Pons (tissue), 1 donor: ENCODE data around the gene ZNF491.
"Not testable (repeated sequence)": the region's sequence is repeated elsewhere in the genome, so short reads cannot be mapped to it uniquely, and the experiment has no call there.

Experiments
- DNase-seq: peaks from one replicate; pipeline ENCODE4 v3.0.0-alpha.2; 2016; ENCODE audit warnings: low spot score

ZNF491 gene

DNA sequence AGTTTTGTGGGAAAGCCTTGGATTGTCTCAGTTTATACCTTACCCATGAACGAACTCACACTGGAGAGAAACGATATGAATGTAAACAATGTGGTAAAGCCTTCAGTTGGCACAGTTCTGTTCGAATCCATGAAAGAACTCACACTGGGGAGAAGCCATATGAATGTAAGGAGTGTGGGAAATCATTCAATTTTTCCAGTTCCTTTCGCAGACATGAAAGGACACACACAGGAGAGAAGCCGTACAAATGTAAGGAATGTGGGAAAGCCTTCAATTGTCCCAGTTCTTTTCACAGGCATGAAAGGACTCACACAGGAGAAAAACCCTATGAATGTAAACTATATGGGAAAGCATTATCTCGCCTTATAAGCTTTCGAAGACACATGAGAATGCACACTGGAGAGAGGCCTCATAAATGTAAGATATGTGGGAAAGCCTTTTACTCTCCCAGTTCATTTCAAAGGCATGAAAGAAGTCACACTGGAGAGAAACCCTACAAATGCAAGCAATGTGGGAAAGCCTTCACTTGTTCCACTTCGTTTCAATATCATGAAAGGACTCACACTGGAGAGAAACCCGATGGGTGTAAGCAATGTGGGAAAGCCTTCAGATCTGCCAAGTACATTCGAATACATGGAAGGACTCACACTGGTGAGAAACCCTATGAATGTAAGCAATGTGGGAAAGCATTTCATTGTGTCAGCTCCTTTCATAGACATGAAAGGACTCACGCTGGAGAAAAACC, 8.2 kb downstream of the ZNF491 start:
- no peak for DNase-seq

DNA sequence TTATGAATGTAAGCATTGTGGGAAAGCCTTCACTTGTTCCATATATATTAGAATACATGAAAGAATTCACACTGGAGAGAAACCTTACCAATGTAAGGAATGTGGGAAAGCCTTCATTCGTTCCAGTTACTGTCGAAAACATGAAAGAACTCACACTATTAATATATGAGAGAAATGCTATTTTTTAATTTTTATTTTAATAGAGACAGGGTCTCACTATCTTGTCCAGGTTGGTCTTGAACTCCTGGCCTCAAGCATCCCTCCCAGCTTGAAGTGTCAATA, 8.7 kb downstream of the ZNF491 start:
- no peak for DNase-seq

DNA sequence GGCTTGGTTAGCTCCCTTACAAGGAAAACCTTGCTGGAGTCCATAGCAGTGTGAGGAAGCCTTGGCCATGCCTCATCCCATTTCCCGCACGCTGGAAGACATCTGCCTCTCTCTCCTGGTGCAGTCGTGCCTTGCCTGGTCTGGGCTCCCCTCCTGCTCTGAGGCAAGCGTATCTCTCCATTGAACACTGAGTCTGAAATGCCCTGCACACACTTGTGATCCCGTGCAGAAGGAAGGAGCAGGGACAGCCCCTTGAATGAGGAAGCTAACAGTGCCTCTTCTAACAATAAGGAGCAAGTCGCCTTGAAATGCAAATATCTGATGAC, 15.3 kb downstream of the ZNF491 start:
- no peak for DNase-seq

DNA sequence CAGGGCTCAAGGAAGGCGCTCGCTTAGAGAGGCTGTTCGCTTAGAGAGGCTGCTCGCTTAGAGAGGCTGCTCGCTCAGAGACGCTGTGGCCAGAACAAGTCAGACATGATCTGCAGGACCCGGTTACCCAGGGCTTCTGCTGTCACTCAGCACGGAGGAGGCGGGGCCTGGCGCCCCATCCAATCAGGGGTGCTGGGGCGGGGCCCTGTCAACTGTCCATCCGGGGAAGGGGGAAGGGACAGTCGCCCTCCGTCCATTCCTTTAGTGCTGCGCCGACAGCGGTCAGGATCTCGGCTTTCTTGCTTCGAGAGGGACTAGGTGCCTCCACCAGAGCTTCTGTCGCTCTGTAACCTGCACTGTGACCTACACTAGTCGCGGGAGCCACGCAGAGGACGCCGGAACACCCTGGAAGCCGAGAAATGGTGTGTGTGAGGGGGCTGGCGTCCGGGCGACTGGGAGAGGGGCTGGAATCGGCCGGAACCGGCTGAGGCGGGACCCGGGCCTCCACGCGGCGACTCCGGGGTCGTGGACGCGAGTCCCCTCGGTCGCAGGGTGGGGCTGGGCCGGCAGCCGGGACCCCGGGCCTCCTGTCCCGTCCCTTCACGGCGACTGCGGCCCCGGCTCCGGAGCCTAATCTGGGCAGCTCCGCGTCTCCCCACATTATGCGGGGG, 15.8 kb downstream of the ZNF491 start, which contains the start of gene ZNF440:
Gene ZNF440 (plus strand): TSS at position 245 of the 671 bp plus-strand sequence. CDS start 175 bp downstream, at position 420.
- DNase-seq = peak; percentile 97

DNA sequence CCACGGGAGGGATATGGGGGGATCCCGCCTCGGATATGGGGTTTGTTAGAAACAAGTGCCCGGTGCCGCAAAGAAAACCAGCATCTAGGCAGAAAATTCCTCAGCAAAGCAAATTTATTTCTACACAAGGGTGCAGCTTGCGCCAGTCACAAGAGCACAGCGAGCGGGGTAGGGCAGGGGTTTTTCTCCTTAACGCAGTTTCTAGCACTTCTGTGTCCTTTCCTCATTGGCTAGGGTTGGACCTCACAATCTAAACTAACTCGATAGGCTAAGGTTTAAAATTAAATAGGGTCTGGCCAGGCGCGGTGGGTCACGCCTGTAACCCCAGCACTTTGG, 16.3 kb downstream of the ZNF491 start:
- no peak for DNase-seq

DNA sequence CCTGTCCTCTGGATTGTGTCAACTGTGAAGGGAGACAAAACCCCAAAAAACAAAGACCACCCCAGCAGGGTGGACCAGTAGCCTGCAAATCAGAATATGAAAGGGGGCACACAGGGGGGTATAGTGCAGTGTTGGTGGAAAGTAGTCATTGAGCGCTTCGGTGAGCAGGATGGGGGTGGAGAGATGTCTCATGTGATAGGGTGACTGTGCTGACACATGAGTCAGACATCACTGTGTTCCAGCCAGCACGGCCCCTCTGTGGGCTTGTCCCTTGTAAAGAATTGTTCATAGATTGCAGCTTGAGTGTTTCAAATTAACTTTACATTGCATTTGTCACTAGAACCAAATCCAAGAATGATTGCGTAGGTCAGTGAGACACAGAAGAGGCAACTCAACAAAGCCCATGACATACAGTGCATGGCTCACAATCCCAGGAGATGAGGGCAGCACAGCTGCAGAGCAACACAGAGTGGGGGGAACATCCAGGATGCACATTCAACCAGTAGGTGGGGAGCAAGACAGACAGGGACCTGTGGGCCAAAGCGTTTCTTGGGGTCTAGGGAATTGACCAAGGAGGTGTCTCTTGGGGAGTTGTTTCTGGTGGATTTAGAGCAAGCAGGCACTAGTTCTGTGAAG, 23.3 kb downstream of the ZNF491 start:
- DNase-seq = no peak

DNA sequence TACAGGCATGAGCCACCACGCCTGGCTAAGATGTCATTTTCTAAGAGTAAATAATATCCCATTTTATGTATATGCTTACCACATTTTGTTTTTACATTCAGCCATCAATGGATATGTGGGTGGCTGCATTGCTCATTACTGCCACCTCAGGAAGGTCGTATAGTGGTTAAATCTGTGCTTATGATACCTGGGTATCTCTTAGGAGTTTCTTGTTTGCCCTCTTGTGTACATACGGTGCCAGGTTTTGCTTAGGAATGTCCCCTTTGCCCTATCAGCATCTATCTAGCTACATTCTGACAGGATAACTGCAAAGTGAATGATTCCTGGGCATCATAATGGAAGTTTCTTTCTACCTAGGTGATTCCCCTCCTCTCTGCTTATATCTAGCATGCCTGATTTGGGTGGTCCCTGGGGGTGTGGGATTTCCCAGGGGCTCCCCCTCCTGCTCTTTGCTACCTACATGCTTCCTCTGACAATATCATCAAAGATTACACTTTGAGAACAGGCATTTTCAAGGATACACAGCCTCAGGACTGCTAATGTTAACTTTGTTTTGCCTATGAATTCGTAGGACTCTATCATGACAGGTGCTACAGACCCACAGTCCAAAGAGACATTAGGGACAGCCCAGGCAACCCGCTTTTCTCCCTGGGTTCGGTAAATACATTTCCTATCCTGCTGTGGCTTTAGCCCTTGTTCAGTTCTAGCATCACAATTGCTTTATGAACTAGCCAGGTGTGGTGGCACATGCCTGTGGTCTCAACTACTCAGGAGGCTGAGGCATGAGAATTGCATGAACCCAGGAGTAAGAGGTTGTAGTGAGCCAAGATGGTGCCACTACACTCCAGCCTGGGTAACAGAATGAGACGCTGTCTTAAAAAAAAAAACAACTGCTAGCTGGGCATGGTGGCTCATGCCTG, 30.9 kb downstream of the ZNF491 start:
- not testable (repeated sequence) for DNase-seq

DNA sequence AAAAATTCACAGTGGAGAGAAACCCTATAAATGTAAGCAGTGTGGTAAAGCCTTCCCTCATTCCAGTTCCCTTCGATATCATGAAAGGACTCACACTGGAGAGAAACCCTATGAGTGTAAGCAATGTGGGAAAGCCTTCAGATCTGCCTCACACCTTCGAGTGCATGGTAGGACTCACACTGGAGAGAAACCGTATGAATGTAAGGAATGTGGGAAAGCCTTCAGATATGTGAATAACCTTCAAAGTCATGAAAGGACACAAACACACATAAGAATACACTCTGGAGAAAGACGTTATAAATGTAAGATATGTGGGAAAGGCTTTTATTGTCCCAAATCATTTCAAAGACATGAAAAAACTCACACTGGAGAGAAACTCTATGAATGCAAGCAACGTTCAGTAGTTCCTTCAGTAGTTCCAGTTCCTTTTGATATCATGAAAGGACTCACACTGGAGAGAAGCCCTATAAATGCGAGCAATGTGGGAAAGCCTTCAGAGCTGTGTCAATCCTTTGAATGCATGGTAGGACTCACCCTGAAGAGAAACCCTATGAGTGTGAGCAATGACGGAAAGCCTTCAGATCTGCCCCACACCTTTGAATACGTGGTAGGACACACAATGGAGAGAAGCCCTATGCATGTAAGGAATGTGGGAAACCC, 34.1 kb downstream of the ZNF491 start:
- DNase-seq = no peak

DNA sequence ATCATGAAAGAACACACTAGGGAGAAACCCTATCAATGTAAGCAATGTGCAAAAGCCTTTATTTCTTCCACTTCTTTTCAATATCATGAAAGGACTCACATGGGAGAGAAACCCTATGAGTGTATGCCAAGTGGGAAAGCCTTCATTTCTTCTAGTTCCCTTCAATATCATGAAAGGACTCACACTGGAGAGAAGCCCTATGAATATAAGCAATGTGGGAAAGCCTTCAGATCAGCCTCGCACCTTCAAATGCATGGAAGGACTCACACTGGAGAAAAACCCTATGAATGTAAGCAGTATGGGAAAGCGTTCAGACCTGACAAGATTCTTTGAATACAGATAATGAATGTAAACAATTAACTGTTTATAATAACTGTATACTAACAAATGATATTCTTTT, 35.2 kb downstream of the ZNF491 start:
- DNase-seq = no peak

DNA sequence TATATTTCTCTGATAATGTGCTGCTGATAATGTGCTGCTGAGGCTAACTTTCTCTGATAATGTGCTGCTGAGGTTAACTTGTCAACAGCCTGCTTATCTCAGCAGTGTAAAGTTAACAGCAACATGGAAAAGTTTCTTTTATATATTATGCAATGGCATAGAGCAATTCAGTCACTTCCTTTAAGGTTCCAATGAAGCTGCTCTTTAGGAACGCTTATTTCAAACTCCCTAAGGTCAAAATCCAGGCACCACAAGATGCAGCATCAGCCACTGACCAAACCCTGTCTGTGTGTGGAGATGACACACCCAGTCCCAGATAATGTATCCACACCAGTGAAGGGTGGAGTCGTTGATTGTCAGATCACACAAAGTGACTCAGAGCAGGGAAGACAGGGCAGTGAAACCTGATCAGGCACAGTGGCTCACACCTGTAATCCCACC, 37.3 kb downstream of the ZNF491 start:
- not testable (repeated sequence) for DNase-seq

DNA sequence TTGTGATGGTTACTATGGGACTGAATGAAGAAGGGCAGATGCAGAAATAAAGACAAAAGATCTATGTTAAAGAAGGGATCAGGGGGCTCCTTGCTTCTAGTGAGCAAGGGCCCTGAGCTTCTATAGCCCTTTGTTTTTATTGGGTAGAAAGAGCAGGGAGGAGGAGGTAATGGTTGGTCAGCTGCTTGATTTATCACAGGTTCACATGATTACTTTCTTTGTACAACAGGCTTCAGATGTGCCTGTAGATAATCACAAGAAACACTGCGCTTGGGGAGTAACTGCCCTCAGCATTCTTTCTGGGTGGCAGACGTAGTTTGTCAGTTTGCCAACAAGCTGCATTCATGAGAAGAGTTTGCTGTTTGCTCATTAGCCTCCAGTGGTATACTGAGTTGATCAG, 45.4 kb downstream of the ZNF491 start:
- DNase-seq = no peak

DNA sequence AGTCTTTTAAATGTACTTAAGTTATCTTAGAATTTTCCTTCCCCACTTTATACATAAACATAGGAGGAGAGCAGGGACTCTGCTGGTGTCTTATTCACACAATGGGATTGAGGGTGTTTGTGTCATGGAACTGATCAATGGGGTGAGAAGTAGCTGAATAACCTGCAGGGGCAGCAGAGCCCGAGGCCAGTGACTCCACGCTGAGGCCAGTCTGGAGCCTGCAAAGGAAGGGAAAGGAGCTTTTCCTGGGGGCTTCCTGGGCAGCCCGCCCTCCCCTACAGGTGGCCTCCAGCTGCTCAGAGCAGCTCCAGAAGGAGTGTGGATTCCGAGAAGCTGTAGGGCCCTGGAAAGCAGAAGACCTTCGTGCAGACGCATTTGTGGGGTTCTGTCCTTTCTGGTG, 49.3 kb downstream of the ZNF491 start:
- not testable (repeated sequence) for DNase-seq

DNA sequence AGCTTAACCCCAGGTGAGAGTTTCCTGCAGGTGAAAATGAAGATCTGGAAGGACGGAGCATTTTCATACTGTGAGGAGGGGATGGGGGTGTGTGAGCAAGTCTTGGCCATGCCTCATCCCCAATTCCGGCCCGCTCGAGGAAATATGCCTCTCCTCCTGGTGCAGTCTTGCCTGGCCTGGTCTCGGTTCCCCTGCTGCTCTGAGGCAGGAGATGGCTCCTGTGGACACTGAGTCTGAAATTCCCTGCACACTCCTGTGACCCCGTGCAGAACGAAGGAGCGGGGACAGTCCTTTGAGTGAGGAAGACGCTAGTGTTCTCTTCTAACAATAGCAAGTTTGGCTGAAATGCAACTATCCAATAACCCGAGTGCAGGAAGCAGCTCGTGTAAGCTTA, 49.9 kb downstream of the ZNF491 start:
- no peak for DNase-seq

DNA sequence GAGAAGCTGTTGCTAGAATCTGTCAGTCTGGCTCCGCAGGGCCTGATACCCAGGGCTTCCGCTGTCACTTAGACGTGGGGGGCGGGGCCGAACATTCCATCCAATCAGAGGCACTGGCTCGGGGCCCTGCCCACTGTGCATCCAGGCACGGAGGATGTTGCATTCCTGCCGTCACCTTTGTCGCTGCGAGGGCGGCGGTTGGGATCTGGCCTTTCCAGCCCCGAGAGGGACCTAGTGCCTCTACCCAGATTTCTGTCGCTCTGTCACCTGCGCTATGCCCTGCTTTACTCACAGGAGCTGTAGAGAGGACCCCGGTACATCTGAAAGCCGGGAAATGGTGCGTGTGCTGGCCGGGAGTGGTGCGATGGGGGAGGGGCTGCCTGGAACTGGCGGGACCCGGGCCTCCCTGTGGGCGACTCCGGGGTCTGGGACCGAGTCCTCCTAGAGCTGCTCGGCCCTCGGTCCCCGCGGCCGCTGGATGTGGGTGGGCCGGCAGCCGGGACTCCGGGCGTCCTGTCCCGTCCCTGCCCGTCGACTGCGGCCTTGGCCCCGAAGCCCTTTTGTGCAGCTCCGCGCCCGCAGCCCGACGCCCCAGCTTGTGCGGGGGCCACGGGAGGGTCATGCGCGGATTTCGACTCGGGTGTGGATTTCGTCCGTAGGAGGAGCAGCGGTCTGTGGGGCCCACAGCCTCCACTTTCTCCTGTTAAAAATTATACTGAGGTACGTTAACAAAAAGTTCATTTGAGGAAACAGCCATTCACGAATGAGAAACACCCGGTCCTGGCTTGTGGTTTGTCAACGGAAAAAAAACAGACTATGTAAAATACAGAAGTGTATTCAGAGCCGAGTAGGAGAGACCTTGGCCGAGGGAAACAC, 50.5 kb downstream of the ZNF491 start, which contains the start of gene ZNF439:
Gene ZNF439 (plus strand): TSS at position 133 of the 876 bp plus-strand sequence. CDS start 142 bp downstream, at position 275.
- peak; percentile 95 for DNase-seq

DNA sequence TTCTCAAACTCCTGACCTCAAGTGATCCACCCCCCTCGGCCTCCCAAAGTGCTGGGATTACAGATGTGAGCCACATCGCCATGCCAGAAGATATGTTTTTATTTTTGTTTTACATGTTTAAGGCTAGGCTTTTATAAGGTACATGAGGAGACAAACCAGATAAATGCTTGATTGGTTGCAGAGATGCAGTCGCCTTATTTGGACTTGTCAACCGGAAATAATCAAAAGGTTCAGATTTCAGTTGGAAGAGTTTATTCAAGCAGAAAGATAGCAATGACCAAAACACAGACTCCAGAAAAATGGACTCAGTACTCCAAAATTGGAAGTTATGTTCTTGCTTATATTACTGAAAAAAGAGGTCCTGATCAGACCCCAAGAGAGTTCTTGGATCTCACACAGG, 52.0 kb downstream of the ZNF491 start:
- DNase-seq = not testable (repeated sequence)

DNA sequence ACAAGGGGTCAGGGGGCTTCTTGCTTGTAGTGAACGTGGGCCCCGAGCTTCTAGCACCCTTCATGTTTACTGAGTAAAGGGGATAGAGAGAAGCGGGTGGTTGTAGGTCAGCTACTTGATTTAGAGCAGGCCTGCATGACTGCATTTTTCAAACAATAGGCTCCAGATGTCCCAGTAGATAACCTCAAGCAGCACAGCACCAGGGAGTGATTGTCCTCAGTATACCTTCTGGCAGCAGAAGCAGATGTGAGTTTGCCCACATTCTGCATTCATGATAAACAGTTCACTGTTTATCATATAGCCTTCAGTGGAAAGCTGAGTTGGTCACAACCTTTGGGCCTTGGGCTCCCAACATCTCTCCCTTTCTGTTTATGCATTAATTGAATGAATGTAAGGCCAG, 55.0 kb downstream of the ZNF491 start:
- no peak for DNase-seq

DNA sequence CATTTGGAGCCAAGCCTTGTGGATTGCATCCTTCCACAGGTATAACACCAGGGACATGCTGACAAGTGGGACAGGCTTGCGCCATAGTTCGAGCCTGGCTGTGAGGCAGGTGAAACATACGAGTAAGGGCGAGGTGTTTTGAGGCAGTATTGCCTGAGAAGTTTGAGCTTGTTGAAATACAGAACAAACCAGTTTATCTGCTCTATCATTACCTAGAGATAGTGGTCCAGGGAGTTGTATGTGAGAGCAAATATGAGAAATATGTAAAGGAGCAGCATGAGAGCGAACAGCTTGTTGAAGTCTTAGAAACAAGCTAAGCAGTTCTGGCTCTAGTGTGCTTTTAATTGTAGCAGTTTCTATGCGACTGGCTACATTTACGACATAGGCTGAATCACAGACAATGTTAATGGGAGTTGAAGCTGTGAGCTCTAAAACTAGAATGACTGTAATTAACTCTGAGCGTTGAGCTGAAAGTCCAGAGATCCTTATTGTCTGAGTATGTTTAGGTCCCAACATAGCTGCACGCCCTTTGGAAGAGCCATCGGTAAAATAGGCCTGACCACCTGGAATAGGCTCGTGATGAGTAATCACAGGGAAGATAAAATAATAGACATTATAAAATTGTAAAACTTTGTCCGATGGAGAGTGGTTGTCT, 58.4 kb downstream of the ZNF491 start:
- DNase-seq = no peak
